NT2/D1 (cell line): ENCODE measurements around the gene FBXO28.

Experiments used
- YY1 ChIP-seq: IDR thresholded peaks from 2 replicates; pipeline ENCODE4 v1.6.1; 2011; ENCODE audit not compliant: insufficient read length, insufficient read depth
- ZNF274 ChIP-seq: IDR thresholded peaks from 2 replicates; pipeline ENCODE4 v1.6.1; 2011; ENCODE audit warnings: mild to moderate bottlenecking, low read depth, low read length

GRCh38 chr1:224124220-224124619 lies 10.3 kb downstream of the FBXO28 start:
- TF ChIP-seq YY1 (no peak), ZNF274 (no peak)
